GM19324 (cell line): Measurements from ENCODE around the gene GRIN3A.
"Not testable (repeated sequence)": the region's sequence is repeated elsewhere in the genome, so short reads cannot be mapped to it uniquely, and the experiment has no call there.

Source experiments
- ATAC-seq: cut with Tn5 transposase; IDR thresholded peaks from one replicate; pipeline ENCODE4 v1.9.1; 2021; ENCODE audit warnings: mild to moderate bottlenecking, moderate library complexity; ENCODE audit not compliant: unreplicated experiment, low FRiP score

Gene GRIN3A

DNA sequence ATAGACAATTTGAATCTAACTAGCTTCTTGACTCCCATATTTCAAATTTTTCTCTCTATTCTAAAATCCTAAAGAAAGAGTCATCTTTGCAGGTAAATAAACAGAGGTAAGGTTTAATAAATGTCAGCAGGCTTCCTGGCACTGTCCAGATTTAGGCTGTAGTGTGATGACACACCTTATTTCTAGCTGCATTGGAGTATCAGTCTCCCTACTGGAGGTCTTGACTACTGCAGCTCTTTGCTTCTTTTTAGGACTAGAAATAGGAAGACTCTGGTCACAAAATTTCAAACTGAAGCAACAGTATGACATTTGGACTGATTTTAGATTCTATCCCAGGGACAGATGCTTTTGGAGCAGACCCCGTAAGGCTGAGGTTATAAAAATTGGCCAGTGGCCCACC, 103.0 kb downstream of the GRIN3A start:
- ATAC-seq: no peak

DNA sequence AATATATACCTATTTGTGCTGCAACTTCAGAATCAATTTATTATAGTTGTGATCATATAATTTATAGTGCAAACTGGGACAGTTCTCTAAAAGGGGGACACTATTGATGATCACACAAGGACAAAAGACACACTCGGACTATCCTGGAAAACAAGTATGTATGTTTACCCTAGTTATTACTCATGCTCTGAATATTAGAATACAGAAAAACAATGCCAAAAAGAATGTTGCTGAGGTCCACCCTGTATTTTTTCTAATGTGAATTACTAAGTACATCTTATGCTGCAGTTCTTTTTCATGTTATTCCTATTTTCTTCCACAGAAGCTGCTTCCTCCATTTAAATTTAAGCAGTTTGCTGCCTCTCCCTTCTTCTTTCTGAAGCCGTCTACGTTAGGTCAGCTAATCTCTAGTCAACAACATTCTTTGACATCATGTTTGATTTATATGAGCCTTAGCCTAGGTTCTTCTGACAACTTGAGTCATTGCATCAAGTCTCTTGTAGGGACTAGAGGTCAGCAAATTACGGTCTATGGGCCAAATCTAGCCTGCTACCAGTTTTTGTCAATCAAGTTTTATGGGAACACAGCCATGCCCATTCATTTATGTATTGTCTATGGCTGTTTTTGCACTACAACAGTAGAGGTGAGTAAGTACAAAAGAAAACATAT, 103.6 kb downstream of the GRIN3A start:
- no peak for ATAC-seq

DNA sequence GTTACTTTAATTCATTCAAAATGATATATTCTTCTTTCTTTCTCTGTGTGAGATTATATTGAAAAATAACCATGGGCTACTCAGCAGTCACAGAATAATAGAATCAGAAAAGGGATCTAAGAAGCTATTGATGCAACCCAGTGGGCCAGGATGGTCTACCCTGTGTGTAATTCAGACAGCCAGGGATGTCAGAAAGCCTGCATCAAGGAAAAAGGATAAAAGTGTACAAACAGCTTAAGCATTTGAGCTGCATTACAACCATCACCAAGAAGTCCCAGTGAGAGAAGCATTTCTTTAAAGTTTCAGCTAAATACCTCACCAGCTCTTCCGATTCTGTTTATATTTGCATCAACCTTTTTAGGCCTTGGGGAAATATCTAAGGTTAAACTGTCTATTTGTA, 105.8 kb downstream of the GRIN3A start:
- no peak for ATAC-seq

DNA sequence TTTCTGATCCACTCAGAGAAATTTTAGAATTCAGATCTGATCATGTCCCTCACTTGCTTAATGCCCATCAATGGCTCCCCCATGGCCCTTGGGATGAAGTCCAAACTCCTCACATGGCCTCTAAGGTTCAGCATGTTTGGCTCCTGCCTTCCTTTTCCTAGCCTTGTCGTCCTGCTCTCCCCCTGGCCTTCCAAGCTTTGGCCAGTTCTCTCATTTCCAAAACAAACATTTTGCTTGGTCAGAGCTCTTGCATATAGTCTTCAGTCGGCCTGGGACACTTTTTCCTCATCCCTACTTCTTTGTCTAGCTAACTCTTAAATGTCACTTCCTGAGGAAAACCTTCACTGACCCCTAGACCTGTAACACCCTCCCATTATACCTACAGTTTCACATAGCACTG, 106.6 kb downstream of the GRIN3A start:
- ATAC-seq: no peak

DNA sequence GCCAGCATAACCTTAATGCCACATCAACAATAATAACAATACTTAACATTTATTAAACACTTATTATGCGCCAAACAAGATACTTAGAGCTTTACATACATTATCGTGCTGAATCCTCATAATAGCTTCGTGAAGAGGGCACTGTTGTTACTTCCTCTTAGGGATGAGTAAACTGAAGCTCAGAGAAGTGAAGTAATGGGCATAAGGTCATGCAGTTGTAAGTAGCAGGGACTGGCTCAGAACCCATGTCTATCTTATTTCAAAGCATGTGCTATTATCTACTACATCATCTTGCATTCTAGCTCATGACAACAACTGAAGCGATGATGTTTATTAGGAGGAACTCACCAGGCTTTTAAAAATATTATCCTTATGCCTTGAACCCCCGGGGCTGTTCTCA, 108.8 kb downstream of the GRIN3A start:
- no peak for ATAC-seq

DNA sequence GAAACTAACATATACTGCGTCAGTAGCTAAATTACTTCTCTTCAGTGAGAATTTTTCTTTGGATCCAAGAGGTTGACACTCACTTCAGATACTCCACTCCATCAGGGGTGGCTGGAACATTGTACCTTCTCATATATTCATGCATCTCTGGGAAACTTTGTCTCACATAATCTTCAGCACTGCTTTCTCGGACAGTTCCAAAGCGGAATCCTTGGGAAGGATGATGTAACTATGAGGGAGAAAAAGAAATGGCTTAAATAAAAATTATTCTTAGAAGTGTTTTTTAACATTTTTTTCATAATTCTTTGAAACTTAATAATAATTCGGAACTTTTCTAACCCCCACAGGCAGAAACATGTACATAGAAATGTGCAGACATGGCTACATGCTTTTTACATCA, 110.3 kb downstream of the GRIN3A start:
- no peak for ATAC-seq

DNA sequence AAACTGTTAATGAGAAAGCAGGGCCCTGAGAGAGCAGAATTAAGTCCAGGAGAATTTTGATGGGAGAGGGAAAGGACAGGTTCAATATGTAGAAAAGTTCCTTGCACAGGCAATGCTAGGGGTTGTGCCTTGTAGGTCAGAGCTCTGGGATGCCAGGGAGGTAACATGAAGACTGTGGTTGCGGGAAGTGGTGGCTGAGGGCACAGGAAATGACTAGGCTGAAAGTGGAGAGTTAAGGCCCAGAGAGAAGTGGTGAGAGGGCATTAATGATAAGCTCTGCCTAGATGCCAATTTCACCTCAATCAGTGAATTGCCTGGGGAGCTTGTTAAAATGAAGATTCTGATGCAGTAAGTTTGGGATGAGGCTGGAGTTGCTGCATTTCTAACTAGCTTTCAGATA, 112.2 kb downstream of the GRIN3A start:
- ATAC-seq: no peak

DNA sequence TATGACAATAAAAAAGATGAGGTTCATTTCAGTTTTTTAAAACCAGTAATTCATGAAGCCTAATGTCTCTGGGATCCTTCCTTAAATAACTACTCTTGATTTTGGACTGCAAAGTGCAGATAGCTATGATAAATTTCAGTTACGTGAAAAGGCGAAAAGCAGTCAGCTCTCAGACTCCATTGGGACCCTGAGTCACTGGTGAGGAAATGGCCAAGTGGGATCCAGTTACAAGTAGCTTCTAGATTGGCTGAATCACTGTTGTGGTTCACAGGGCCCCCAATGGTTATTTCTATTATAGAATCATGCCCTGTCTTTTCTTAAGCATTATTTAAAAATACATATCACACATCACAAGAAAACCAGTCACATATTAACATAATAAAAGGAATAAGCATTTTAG, 112.6 kb downstream of the GRIN3A start:
- ATAC-seq: no peak

DNA sequence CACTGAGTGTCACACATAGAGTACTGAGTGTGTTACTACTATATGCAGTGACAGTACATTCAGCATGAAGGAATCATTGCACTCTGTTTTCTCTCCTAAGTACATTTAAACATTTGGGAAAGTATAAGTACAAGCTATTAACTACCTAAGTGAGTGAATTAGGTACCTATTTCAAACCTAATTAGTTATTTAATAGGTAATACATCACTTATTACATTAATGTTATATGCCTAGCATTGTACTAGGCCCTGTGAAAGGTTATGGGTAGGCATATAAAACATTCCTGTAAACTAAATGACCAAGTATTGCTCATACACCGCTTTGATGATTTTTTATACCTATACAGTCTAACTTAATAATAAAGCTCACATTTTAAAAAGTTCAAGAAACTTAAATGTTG, 118.0 kb downstream of the GRIN3A start:
- no peak for ATAC-seq

DNA sequence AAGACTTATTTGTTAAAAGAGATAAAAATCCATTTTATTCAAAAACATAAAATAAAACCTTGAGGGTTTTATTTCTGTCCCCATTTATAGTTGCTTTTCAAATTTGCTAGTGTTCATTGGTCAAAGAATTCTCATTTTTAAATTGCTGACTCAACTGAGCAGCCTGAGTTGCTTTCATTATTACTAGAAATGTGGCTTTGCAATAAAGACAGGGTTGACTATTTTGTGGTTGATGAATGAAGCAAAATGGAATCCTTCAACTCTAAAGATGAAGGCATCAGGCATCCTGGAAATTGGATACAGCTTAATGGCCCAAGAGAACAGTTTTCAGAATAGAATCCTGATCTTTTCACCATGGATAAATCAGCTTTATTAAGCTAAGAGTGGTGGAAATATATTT, 119.7 kb downstream of the GRIN3A start:
- no peak for ATAC-seq

DNA sequence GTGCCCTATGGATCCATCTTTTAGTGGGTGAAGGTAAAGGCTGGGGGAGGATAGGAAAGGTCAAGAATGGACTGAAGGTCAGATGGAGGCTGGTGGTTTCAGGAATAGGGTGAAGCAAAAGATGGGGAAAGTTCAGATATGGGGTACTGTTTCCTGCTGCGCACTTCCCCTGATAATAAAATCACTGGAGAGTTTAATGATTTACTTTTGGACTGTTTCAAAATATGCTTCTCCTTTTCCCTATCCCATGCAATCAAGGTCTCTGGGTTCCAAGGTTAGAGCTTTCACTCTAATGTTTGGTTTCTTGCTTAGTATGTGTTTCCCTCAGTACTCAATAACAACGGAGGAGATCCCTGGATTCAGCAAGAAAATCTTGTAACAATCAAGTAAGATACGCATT, 132.9 kb downstream of the GRIN3A start:
- no peak for ATAC-seq

DNA sequence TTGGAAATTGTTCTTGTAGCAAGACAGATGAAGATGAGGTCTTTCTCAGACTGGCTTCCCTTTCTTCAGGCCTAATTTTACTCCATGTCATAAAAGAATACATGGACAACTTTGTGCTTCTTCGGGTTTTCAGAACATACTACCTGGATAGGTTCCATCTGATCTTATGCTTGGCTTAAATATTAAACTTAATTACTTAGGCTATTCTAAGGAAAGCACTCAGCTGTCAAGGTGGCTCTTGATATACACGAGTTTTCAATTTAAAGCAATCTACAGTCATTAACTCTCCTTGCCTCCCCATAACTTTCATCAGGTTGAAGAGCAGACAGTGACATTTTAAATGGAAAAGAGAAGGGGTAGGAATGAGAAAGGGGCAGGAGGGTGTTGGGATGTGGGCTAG, 134.2 kb downstream of the GRIN3A start:
- ATAC-seq: no peak

DNA sequence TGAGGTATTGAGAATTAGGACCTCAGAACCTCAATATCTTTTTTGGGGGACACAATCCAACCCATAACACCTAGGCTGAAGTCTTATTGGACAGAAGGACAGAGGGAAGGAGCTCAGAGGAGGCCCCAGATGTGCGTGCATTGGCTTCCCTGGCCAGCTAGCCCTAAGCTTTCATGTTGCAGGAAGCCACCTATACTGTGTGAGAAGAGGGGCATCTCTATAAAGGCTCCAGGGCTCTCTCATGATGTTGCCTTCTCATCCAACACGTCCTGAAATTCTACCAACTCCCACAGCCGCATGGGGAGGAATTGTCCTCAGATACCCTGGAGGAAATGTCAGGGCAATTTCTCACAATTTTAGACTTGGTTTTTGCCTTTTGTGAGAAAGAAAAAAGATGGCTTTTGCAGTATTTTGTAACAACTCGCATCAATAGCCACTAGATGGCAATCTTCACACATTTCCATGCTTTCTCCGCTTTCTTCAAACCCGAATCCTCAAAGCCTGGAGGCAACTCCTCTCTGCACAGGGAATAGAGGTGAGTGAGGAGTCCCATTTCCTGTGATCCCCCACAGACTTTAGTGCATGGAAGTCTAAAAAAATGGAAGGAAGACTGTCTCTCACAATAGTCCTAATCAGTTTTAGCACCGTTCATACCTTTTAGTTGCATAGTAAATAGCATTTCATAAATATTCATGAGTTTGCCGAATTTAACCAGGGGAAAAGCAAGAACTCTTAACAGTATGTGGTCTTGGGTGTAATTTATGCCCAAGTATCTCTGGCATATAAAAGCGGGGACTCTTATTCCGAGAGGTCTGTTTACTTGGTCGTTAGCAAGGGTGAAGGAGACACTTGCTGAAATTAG, 136.3 kb downstream of the GRIN3A start:
- ATAC-seq: no peak

DNA sequence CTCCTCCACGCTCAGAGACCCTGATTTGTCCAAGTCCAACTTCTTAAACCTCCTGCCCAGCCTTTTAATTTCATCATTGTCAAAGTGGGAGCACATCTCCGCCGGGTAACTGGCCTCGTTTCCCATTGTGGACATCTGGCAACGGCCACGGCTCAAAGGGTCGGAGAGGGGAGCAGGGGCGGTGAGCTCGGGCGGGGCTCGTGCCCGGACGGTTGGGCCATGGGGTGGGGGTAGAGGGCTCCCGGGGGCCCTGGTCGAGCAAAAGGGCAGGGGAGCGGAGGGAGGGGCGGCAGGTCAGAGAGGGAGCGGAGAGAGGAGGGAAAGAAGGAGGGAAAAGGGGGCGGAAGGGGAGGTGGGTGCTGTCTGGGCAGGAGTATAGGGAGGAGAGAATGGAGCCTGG, 143.7 kb downstream of the GRIN3A start, which contains the start of gene PPP3R2:
Gene PPP3R2, minus strand, starts transcription at position 174 of the 400 bp plus-strand sequence. Its CDS starts 48 bp downstream, at position 126.
- ATAC-seq: no peak

DNA sequence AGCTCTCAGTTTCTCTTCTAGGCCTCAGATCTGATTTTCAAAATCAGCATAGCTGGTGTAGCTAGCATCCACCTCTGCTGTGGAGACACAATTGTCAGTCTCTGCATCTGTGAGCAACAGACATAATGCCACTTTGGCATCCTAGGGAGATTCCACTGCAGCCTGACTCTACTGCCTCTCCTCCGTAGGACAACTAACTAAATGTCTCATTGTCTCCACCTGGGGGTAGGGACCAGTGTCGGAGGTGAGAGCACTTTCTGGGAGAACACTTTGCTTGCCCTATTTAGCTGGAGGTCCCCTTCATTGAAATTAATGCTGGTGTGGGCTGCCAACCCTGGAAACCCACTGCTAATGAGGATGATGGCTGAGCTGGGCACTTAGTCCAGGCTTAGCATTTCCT, 145.1 kb downstream of the GRIN3A start:
- ATAC-seq: no peak

DNA sequence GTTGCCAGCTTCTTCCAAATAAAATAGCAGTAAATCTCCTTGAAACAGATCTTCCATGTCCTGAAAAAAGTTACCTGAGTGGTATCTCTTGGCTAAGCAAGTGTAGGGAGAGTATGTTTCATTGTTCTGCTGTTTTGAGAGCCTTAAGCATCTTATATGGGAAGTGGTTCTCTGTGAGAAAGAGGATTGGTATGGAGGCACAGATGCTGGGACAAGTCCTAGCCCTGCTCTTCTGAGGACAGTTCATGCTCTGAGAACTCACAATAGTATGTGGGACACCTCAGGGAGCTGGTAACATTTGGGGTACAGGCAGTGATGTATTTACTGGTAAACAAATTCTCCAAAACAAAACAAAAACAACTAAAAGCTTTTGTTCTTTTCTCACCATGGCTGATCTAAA, 145.7 kb downstream of the GRIN3A start:
- ATAC-seq: no peak

DNA sequence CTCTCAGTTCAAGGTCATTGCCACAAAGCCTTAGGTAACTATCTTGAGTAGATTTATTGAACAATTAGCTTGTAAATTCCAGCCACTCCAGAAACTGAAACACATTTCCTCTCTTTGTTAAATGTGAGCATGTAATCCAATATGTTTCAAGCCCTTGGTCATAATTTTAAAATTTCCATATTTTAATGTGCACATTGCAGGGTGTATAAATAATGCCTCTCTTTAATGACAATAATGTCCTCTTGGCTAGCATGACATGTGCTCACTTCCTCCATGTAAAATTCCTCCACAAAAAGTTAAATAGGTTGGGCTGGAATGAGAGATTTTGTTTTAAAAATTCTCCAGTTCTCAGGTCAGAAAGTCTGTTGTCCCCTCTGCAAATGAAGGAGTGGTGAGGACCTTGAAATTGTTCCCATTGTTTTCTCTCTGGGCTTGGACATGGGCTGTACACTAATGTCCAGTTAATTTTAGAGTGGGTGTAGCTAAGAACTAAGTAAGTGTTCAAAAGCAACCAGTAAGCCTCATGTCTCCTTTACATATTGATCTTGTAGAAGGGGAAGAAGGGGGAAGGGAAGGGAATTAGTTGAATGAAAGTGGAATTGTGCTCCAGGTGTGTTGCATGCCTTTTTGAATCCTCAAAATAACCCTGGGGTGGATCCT, 146.5 kb downstream of the GRIN3A start:
- no peak for ATAC-seq

DNA sequence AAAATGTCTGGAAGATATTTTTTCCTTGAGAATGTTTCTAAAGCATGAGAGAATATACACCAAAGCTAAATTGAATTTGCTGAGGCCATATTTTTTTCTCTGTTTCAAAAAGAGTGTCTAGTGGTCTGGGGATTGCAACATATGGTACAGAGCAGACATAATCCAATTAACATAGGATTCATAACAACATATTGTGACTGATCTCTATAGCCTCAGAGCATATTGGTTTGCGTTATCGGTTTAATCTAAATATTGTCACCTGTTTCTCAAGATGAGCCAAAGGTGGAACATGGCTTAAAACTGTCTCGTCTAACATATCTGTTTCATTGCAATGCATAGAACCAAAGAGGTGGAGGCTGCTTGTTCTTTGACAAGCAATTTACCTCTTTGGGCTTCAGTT, 147.5 kb downstream of the GRIN3A start:
- ATAC-seq: no peak

DNA sequence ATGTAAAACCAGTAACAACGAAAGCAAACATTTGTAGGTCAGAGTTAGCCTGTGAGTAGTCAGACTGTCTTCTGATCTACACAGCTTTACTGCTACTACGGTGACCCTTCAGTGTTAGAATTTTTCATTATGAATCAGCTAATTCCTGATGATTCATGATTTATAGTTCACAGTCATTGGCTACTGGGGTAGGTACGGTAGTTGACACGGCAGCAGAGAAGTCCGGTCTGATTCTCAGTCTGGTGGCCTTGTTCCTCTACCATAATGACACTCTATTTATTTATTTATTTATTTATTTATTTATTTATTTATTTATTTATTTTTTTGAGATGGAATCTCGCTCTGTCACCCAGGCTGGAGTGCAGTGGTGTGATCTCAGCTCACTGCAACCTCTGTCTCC, 148.4 kb downstream of the GRIN3A start:
- ATAC-seq: not testable (repeated sequence)

DNA sequence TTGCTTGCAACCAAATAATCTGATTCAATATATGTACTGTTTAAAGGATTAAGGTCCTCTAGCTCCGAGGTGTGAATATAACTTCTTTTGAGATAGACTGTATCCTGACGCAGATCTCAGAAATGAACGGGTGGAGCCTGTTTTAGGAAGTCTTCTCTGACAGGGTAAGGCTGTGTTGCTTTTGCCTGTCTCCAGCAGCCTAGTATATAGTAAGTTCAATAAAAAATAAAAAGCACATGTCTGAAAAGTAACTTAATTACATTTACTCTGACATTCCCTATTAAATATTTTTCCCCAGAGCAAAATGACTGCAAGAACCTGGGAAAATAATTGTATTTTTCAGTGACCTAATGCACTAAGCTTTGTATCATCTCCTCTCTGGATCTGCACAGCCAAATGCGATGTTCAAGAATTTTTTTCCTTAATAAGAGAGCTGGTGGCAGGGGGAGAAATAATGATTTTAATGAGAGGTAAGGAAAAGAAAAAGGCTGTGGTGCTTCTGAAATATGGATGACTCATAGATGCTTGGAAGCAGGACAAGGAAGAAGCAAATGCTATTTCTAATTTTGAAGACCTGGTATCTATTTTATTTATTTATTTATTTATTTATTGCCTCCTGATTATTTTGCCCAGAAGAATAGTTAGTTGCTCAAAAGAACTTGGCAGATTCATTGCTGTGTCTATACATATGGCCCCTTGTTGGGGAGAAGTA, 151.0 kb downstream of the GRIN3A start:
- no peak for ATAC-seq

DNA sequence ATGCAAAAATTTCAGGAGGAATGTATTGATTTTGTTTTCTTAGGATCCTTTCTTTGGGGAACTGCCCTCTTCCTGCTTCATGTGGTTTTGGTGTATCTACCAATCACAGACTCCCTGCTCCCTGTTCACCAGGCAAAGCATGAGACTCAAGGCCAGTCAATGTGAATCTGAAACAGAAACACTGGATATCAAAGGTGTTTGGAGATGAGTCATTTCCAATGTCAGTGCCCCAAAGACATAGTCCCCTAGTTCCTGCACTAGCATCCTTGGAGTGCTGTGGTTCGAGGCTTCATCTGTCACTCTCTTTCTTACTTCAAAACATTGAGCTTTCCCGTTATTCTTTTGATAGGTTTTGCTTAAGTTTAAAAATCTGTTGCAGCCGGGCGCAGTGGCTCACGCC, 151.8 kb downstream of the GRIN3A start:
- no peak for ATAC-seq
